H9 (cell line): ENCODE data around the gene EGFL8. TPM values are rescaled to one million over a fixed set of nuclear protein-coding genes. Genes with fewer than 3 reads are reported as not detected.
"Not testable (repeated sequence)": the region's sequence is repeated elsewhere in the genome, so short reads cannot be mapped to it uniquely, and the experiment has no call there.

Experiments used
- DNase-seq: peaks from one replicate; pipeline ENCODE4 v3.0.0-alpha.2; 2017
- H2AFZ ChIP-seq: one replicate; pipeline ENCODE4 v1.6.1; 2013; ENCODE audit warnings: mild to moderate bottlenecking, low read length, control low read depth, moderate library complexity
- H2AK5ac ChIP-seq: 2 replicates; pipeline ENCODE4 v1.6.1; 2013; ENCODE audit warnings: low read length, control low read depth, mixed read lengths; ENCODE audit not compliant: insufficient read length
- H2BK120ac ChIP-seq: one replicate; pipeline ENCODE4 v1.6.1; 2013; ENCODE audit warnings: low read depth, mild to moderate bottlenecking, low read length, control low read depth, inconsistent platforms; ENCODE audit not compliant: poor library complexity, severe bottlenecking
- H2BK12ac ChIP-seq: 2 replicates; pipeline ENCODE4 v1.6.1; 2013; ENCODE audit warnings: low read length, control low read depth, mixed read lengths, low read depth; ENCODE audit not compliant: insufficient read length
- H2BK15ac ChIP-seq: 2 replicates; pipeline ENCODE4 v1.6.1; 2013; ENCODE audit warnings: low read depth, low read length, control low read depth
- H2BK20ac ChIP-seq: one replicate; pipeline ENCODE4 v1.6.1; 2013; ENCODE audit warnings: low read depth, mild to moderate bottlenecking, low read length, control low read depth, inconsistent platforms; ENCODE audit not compliant: poor library complexity, severe bottlenecking
- H2BK5ac ChIP-seq: 2 replicates; pipeline ENCODE4 v1.6.1; 2013; ENCODE audit warnings: low read length, control low read depth, mixed read lengths; ENCODE audit not compliant: insufficient read length
- H3K14ac ChIP-seq: 2 replicates; pipeline ENCODE4 v1.6.1; 2013; ENCODE audit warnings: low read length, control low read depth; ENCODE audit not compliant: insufficient read depth
- H3K18ac ChIP-seq: 2 replicates; pipeline ENCODE4 v1.6.1; 2013; ENCODE audit warnings: low read depth, mild to moderate bottlenecking, mixed read lengths, low read length, control low read depth; ENCODE audit not compliant: insufficient read length
- H3K23ac ChIP-seq: 2 replicates; pipeline ENCODE4 v1.6.1; 2013; ENCODE audit warnings: low read length, control low read depth, mixed read lengths, low read depth; ENCODE audit not compliant: insufficient read length
- H3K23me2 ChIP-seq: 2 replicates; pipeline ENCODE4 v1.6.1; 2013; ENCODE audit warnings: low read depth, mild to moderate bottlenecking, mixed read lengths, low read length, control low read depth; ENCODE audit not compliant: insufficient read length, poor library complexity, severe bottlenecking
- H3K27ac ChIP-seq: 2 replicates; pipeline ENCODE4 v1.5.1; 2013; ENCODE audit warnings: low read length, control low read depth, mixed read lengths, low read depth; ENCODE audit not compliant: insufficient read length
- H3K27me3 ChIP-seq: 2 replicates; pipeline ENCODE4 v1.6.1; 2013; ENCODE audit warnings: low read length, control low read depth, inconsistent platforms; ENCODE audit not compliant: insufficient read depth
- H3K4ac ChIP-seq: 2 replicates; pipeline ENCODE4 v1.6.1; 2013; ENCODE audit warnings: low read depth, mild to moderate bottlenecking, control low read depth, inconsistent platforms, low read length, moderate library complexity
- H3K4me1 ChIP-seq: 2 replicates; pipeline ENCODE4 v1.6.1; 2013; ENCODE audit warnings: low read length, control low read depth, inconsistent platforms; ENCODE audit not compliant: insufficient read depth
- H3K4me2 ChIP-seq: 2 replicates; pipeline ENCODE4 v1.6.1; 2013; ENCODE audit warnings: low read length, control low read depth, mixed read lengths; ENCODE audit not compliant: insufficient read length, insufficient read depth
- H3K56ac ChIP-seq: 2 replicates; pipeline ENCODE4 v1.6.1; 2013; ENCODE audit warnings: low read depth, mild to moderate bottlenecking, mixed read lengths, low read length, control low read depth; ENCODE audit not compliant: insufficient read length
- H3K79me1 ChIP-seq: 2 replicates; pipeline ENCODE4 v1.6.1; 2013; ENCODE audit warnings: low read depth, mild to moderate bottlenecking, moderate library complexity, low read length, control low read depth, inconsistent platforms; ENCODE audit not compliant: insufficient read depth, poor library complexity, severe bottlenecking
- H3K79me2 ChIP-seq: 2 replicates; pipeline ENCODE4 v1.6.1; 2013; ENCODE audit warnings: low read length, control low read depth, inconsistent platforms; ENCODE audit not compliant: insufficient read depth
- H3K9ac ChIP-seq: 2 replicates; pipeline ENCODE4 v1.6.1; 2013; ENCODE audit warnings: low read length, control low read depth, mixed read lengths; ENCODE audit not compliant: insufficient read length; ENCODE audit errors: extremely low read depth
- H3K9me3 ChIP-seq: one replicate; pipeline ENCODE4 v1.6.1; 2013; ENCODE audit warnings: low read depth, low read length, inconsistent platforms; ENCODE audit not compliant: control insufficient read depth
- H3T11ph ChIP-seq: one replicate; pipeline ENCODE4 v1.6.1; 2013; ENCODE audit warnings: mild to moderate bottlenecking, low read length, control low read depth, inconsistent platforms
- H4K20me1 ChIP-seq: one replicate; pipeline ENCODE4 v1.6.1; 2013; ENCODE audit not compliant: control insufficient read depth, insufficient read length, insufficient read depth
- H4K5ac ChIP-seq: 2 replicates; pipeline ENCODE4 v1.6.1; 2013; ENCODE audit warnings: low read depth, mild to moderate bottlenecking, mixed read lengths, low read length, control low read depth; ENCODE audit not compliant: insufficient read length
- H4K8ac ChIP-seq: replicated peaks from 2 replicates; pipeline ENCODE4 v1.6.1; 2013; ENCODE audit warnings: low read length, control low read depth, mixed read lengths, low read depth; ENCODE audit not compliant: insufficient read length
- H4K91ac ChIP-seq: 2 replicates; pipeline ENCODE4 v1.6.1; 2013; ENCODE audit warnings: low read depth, mild to moderate bottlenecking, moderate library complexity, mixed read lengths, low read length, control low read depth; ENCODE audit not compliant: insufficient read length
- H3K27ac Mint-ChIP-seq, 3 experiments: 2 replicates in 2 of 3; 3 replicates in 1 of 3; pipeline ENCODE4 v1.8.0; 2020 to 2021; ENCODE audit warnings: mixed read lengths in 3 of 3, mild to moderate bottlenecking in 1 of 3, moderate library complexity in 1 of 3
- H3K27me3 Mint-ChIP-seq: 2 replicates; pipeline ENCODE4 v1.8.0; 2021; ENCODE audit warnings: low read depth, mild to moderate bottlenecking, moderate library complexity, mixed read lengths
- H3K36me3 Mint-ChIP-seq, 3 experiments: 2 replicates in 2 of 3; 3 replicates in 1 of 3; pipeline ENCODE4 v1.8.0; 2020 to 2021; ENCODE audit warnings: low read depth in 3 of 3, mixed read lengths in 3 of 3; ENCODE audit not compliant: insufficient read depth in 1 of 3
- H3K4me1 Mint-ChIP-seq, 2 experiments: 2 replicates each; pipeline ENCODE4 v1.8.0; 2020; ENCODE audit warnings: mixed read lengths in 2 of 2
- H3K4me3 Mint-ChIP-seq, 2 experiments: 2 replicates in 1 of 2; 3 replicates in 1 of 2; pipeline ENCODE4 v1.8.0; 2020 to 2021; ENCODE audit warnings: mild to moderate bottlenecking in 2 of 2, mixed read lengths in 2 of 2, moderate library complexity in 1 of 2
- H3K9me3 Mint-ChIP-seq, 2 experiments: 2 replicates in 1 of 2; 3 replicates in 1 of 2; pipeline ENCODE4 v1.8.0; 2020; ENCODE audit warnings: mild to moderate bottlenecking in 2 of 2, mixed read lengths in 2 of 2, moderate library complexity in 1 of 2
- WGBS: extraction: QIAGEN DNeasy Blood & Tissue Kit; methylation state at CpG from one replicate; pipeline ENCODE4 v1.1.7; 2013; ENCODE audit warnings: missing lambda C conversion rate, low lambda C conversion rate, mixed read lengths; ENCODE audit not compliant: insufficient read length; ENCODE audit errors: extremely low coverage; 5-methylcytosine and 5-hydroxymethylcytosine counted together
- total RNA-seq: library from RNA; stranded (reverse); gene quantifications from 2 replicates; pipeline ENCODE4 v1.2.1, GENCODE V29; 2021

Gene EGFL8
- total RNA-seq, 1 experiment from 2014 or later: 27.2 TPM

DNA sequence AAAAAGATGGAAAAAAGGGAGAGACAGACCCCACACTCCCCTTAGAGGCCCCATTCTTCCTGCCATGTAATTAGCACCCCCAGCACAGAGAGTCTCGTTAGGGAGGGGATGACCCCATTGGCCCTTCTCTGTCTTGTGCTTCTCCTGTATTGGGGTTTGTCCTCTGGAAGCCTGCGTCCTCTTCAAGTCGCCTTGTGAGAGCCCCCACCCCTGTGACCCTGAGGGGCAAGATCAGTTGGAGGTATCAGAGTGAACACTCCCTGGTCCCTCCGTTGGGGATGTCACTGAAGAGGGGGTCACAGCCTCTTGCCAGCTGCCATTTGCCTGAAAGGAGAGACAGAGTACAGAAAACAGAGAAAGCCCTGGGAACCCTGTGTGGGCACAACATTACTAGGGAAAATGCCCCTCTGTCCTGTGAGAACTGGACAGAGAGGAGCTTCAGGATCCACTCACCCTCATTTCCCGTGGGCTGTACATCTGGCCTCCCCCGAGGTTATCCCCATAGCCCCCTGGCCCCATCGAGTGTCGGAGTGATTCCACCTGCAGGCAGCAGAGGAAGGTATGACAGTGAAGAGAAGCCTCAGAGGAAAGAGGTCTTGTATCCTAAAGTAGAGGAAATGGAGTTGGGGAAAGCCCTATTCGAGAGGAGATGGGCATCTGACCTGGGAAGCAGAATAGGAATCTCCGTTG lies 21.9 kb downstream of the EGFL8 start:
- H3K9ac ChIP-seq, H3K23me2 ChIP-seq, H3K4me2 ChIP-seq, H2BK12ac ChIP-seq, H3K14ac ChIP-seq, H3K56ac ChIP-seq, H2BK5ac ChIP-seq, H2AFZ ChIP-seq, H2BK20ac ChIP-seq, H4K5ac ChIP-seq, H3K9me3 ChIP-seq, H4K8ac ChIP-seq, H4K20me1 ChIP-seq, H3K4ac ChIP-seq, H3K79me2 ChIP-seq, H3K4me1 ChIP-seq, H2AK5ac ChIP-seq, DNase-seq, H3K27me3 ChIP-seq, H3K23ac ChIP-seq, H4K91ac ChIP-seq, H3K27ac ChIP-seq, H2BK120ac ChIP-seq, H3K79me1 ChIP-seq, H3K9me3 Mint-ChIP-seq, H3T11ph ChIP-seq, H2BK15ac ChIP-seq, H3K18ac ChIP-seq, H3K27me3 Mint-ChIP-seq: not testable (repeated sequence)
- peak overlapping the region in 1 of 2 experiments; percentile 56; a peak in 2 of 5 replicates for H3K4me3 Mint-ChIP-seq
- H3K4me1 Mint-ChIP-seq: peaks cover 24 to 38% of the 10 kb centered on the region in 2 experiments
- H3K36me3 Mint-ChIP-seq: peaks cover 14 to 62% (median 48%) of the 10 kb centered on the region in 3 experiments; a peak in 6 of 7 replicates
- peak overlapping the region; percentile 32 to 90 (median 75); a peak in 5 of 7 replicates for H3K27ac Mint-ChIP-seq
- WGBS: no CpG with 5 or more reads among the region's 10 CpGs
